22Rv1 (cell line): ENCODE data around the gene KITLG.

Experiments used
- CTCF ChIP-seq: fragments of 450-650 bp; IDR thresholded peaks from 2 replicates; pipeline ENCODE4 v1.5.1; 2017; ENCODE audit warnings: mild to moderate bottlenecking
- ZFX ChIP-seq: fragments of 450-650 bp; IDR thresholded peaks from 2 replicates; pipeline ENCODE4 v1.6.1; 2017; ENCODE audit warnings: antibody characterized with exemption, borderline replicate concordance

- TF ChIP-seq CTCF = no peak
- no peak for TF ChIP-seq ZFX
Observed at GRCh38 chr12:88472248-88472647, 108.0 kb downstream of the KITLG start.
